OCI-LY3 (cell line): ENCODE data around the gene C12orf75.

Experiments
- CTCF ChIP-seq: fragments of 200-600, 300-600 bp; sonication (generic); IDR thresholded peaks from 2 replicates; pipeline ENCODE4 v1.5.1; 2014; ENCODE audit warnings: antibody characterized with exemption, low read length, low read depth
- EZH2phosphoT487 ChIP-seq: fragments of 200-600 bp; shearing (Covaris generic); IDR thresholded peaks from 2 replicates; pipeline ENCODE4 v1.6.1; 2018; ENCODE audit warnings: antibody characterized with exemption, mixed run types, low read depth

GRCh38 chr12:105384220-105384619 is 53.7 kb downstream of the C12orf75 start:
- no peak for TF ChIP-seq CTCF
- TF ChIP-seq EZH2phosphoT487: no peak
